Endodermal cell (in vitro differentiated cells): ENCODE data around the gene ATXN1. TPM values are rescaled to one million over a fixed set of nuclear protein-coding genes. Genes with fewer than 3 reads are reported as not detected.
A peak's percentile ranks its signal among the peaks of the same experiment; 100 is the strongest.

Experiments used
- DNase-seq: peaks from one replicate; pipeline ENCODE4 v3.0.0-alpha.2; 2017
- H3K27ac ChIP-seq: 2 replicates; pipeline ENCODE4 v1.5.1; 2013; ENCODE audit warnings: mild to moderate bottlenecking, low read depth, low read length, moderate library complexity
- H3K27me3 ChIP-seq: 2 replicates; pipeline ENCODE4 v1.6.1; 2013; ENCODE audit warnings: mild to moderate bottlenecking, low read length, moderate library complexity; ENCODE audit not compliant: insufficient read depth, control insufficient read depth, poor library complexity, severe bottlenecking
- H3K36me3 ChIP-seq: 2 replicates; pipeline ENCODE4 v1.7.0; 2013; ENCODE audit warnings: mild to moderate bottlenecking, low read length, moderate library complexity; ENCODE audit not compliant: control insufficient read depth, insufficient read depth
- H3K4me1 ChIP-seq: one replicate; pipeline ENCODE4 v1.7.0; 2013; ENCODE audit warnings: low read length; ENCODE audit not compliant: control insufficient read depth, insufficient read depth
- H3K4me3 ChIP-seq: 2 replicates; pipeline ENCODE4 v1.5.1; 2013; ENCODE audit warnings: mild to moderate bottlenecking, low read length, moderate library complexity
- H3K9ac ChIP-seq: 2 replicates; pipeline ENCODE4 v1.6.1; 2013; ENCODE audit warnings: mild to moderate bottlenecking, low read length, moderate library complexity; ENCODE audit not compliant: poor library complexity, severe bottlenecking; ENCODE audit errors: extremely low read depth
- H3K9me3 ChIP-seq: 2 replicates; pipeline ENCODE4 v1.6.1; 2013; ENCODE audit warnings: mild to moderate bottlenecking, low read length, moderate library complexity; ENCODE audit not compliant: control insufficient read depth
- H3K27ac Mint-ChIP-seq: 2 replicates; pipeline ENCODE4 v1.8.0; 2020; ENCODE audit warnings: mixed read lengths
- H3K27me3 Mint-ChIP-seq: 2 replicates; pipeline ENCODE4 v1.8.0; 2021; ENCODE audit warnings: mild to moderate bottlenecking, mixed read lengths; ENCODE audit not compliant: insufficient read depth
- H3K36me3 Mint-ChIP-seq: 2 replicates; pipeline ENCODE4 v1.8.0; 2020; ENCODE audit warnings: low read depth, mixed read lengths
- H3K4me1 Mint-ChIP-seq: 2 replicates; pipeline ENCODE4 v1.8.0; 2020; ENCODE audit warnings: mixed read lengths
- H3K4me3 Mint-ChIP-seq: 2 replicates; pipeline ENCODE4 v1.8.0; 2020; ENCODE audit warnings: mild to moderate bottlenecking, moderate library complexity, mixed read lengths
- H3K9me3 Mint-ChIP-seq: 2 replicates; pipeline ENCODE4 v1.8.0; 2020; ENCODE audit warnings: mild to moderate bottlenecking, mixed read lengths
- WGBS, 2 experiments: methylation state at CpG; one replicate each; pipeline versions ENCODE4 v1.1.5 to v1.1.7; 2013; ENCODE audit warnings: missing lambda C conversion rate in 2 of 2, mixed read lengths in 1 of 2; ENCODE audit not compliant: insufficient coverage in 1 of 2, insufficient read length in 1 of 2; 5-methylcytosine and 5-hydroxymethylcytosine counted together
- total RNA-seq, 2 donors: library from RNA; stranded (reverse); fragmentation: NEBNext Ultra II Directional in 1 of 2; extraction: Animal tissue kit (Norgen Biotek cat#: 25700) in 1 of 2; gene quantifications; 2 replicates in 1 of 2; 3 replicates in 1 of 2; pipeline ENCODE4 v1.2.1, GENCODE V29; 2021
- TF ChIP-seq, protein P1 (sequence below): fragments of 200-600 bp; sonication (generic); conservative IDR thresholded peaks from 2 replicates; pipeline ENCODE4 v1.5.0; 2021; ENCODE audit warnings: antibody characterized with exemption, mild to moderate bottlenecking

Gene ATXN1
- total RNA-seq, 2 donors from 2014 or later: 10.4 to 15.9 TPM

DNA sequence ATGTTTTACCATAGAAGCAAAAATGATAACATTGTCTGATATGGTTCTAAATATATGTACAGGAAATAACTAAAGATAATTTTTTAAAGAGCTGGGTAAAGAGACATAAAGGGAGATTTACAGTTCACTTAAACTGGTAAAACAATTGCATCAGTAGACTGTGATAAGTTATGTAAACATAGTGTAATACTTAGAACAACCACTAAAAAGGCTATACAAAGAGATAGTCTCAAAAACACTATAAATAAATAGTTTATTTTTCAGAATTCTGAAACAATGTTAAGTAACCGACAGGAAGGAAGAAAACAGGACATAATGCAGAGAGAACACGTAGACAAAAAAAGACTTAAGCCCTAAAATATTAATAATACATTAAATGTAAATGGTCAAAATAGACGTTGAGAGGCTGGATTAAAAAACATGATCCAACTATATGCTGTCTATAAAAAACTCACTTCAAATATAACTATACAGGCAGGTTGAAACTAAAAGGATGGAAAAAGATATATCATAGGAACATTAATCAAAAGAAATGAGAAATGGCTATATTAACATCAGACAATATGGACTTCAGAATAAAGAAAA lies 32.7 kb upstream of the ATXN1 start:
- H3K27ac Mint-ChIP-seq: no peak overlapping the region
- Histone ChIP-seq H3K4me3 (no peak overlapping the region), H3K4me1 (no peaks in the 10 kb centered on the region), H3K9me3 (peaks cover 4% of the 10 kb centered on the region), H3K9ac (no peak overlapping the region), H3K36me3 (no peaks in the 10 kb centered on the region), H3K27me3 (no peaks in the 10 kb centered on the region), H3K27ac (no peak overlapping the region)
- H3K36me3 Mint-ChIP-seq: no peaks in the 10 kb centered on the region
- TF ChIP-seq, protein P1, sequence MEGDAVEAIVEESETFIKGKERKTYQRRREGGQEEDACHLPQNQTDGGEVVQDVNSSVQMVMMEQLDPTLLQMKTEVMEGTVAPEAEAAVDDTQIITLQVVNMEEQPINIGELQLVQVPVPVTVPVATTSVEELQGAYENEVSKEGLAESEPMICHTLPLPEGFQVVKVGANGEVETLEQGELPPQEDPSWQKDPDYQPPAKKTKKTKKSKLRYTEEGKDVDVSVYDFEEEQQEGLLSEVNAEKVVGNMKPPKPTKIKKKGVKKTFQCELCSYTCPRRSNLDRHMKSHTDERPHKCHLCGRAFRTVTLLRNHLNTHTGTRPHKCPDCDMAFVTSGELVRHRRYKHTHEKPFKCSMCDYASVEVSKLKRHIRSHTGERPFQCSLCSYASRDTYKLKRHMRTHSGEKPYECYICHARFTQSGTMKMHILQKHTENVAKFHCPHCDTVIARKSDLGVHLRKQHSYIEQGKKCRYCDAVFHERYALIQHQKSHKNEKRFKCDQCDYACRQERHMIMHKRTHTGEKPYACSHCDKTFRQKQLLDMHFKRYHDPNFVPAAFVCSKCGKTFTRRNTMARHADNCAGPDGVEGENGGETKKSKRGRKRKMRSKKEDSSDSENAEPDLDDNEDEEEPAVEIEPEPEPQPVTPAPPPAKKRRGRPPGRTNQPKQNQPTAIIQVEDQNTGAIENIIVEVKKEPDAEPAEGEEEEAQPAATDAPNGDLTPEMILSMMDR: peak; percentile 53
- no CpG with 5 or more reads among the region's 3 CpGs for WGBS, 2 experiments
- H3K4me1 Mint-ChIP-seq: no peaks in the 10 kb centered on the region
- DNase-seq: no peak
- no peak overlapping the region for H3K4me3 Mint-ChIP-seq
- no peaks in the 10 kb centered on the region for H3K27me3 Mint-ChIP-seq
- H3K9me3 Mint-ChIP-seq: peaks cover 13% of the 10 kb centered on the region

DNA sequence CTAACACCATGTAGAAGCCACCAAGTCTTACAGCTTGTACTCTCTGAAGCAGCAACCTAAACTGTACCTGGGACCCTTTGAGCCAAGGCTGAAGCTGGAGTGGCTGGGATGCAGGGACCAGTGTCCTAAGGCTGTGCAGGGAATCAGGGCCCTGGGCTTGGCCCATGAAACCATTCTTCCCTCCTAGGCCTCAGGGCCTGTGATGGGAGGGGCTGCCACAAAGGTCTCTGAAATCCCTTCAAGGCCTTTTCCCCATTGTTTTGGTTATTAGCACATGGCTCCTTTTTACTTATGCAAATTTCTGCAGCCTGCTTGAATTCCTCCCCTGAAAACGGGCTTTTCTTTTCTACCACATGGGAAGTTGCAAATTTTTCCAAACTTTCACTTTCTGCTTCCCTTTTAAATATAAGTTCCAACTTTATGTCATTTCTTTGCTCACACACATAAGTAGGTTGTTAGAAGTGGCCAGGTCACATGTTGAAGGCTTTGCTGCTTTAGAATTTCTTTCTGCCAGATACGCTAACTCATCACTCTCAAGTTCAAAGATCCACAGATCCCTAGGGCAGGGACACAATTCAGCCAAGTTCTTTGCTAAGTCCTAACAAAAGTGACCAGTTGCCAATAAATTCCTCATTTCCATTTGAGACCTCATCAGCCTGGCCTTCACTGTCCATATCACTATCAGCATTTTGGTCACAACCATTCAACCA lies 28.2 kb upstream of the ATXN1 start:
- H3K9me3 Mint-ChIP-seq: peaks cover 21% of the 10 kb centered on the region
- Histone ChIP-seq H3K27me3 (no peaks in the 10 kb centered on the region), H3K4me3 (no peak overlapping the region), H3K9me3 (peaks cover 10% of the 10 kb centered on the region), H3K36me3 (no peaks in the 10 kb centered on the region), H3K4me1 (no peaks in the 10 kb centered on the region), H3K27ac (no peak overlapping the region), H3K9ac (no peak overlapping the region)
- H3K4me3 Mint-ChIP-seq: no peak overlapping the region
- H3K4me1 Mint-ChIP-seq: no peaks in the 10 kb centered on the region
- no peak for DNase-seq
- 88 to 95% methylated on average over 2 of the region's 2 CpGs for WGBS, 2 experiments
- H3K36me3 Mint-ChIP-seq: no peaks in the 10 kb centered on the region
- no peaks in the 10 kb centered on the region for H3K27me3 Mint-ChIP-seq
- TF ChIP-seq, protein P1: no peak
- no peak overlapping the region for H3K27ac Mint-ChIP-seq

DNA sequence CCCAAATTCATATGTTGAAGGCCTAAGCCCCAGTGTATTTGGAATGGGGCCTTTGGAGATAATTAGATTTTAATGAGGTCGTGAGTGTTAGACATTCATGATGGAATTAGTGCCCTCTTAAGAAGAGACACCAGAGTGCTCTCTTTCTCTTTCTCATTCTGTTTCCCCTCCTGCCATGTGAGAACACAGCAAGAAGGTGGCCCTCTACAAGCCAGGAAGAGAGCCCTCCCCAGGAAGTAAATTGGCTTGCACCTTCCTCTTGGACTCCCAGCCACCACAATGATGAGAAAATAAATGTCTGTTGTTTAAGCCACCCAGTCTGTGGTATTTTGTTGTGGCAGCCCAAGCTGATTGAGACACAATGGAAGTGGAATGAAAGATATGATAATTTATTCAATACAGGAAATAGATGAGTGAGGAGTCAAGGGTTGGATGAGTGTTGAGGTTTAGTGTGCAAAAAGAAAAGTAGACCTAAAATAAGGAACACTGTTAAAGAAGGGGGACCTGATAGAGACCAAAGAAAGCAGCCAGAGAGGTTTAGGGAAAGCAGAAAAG lies 25.9 kb upstream of the ATXN1 start:
- H3K27me3 ChIP-seq: no peaks in the 10 kb centered on the region
- no peak overlapping the region for H3K9ac ChIP-seq
- TF ChIP-seq, protein P1: no peak
- no peak for DNase-seq
- Mint-ChIP-seq H3K9me3 (peaks cover 21% of the 10 kb centered on the region), H3K4me1 (no peaks in the 10 kb centered on the region), H3K27ac (no peak overlapping the region), H3K36me3 (no peaks in the 10 kb centered on the region), H3K27me3 (no peaks in the 10 kb centered on the region), H3K4me3 (no peak overlapping the region)
- H3K36me3 ChIP-seq: no peaks in the 10 kb centered on the region
- H3K4me3 ChIP-seq: no peak overlapping the region
- H3K27ac ChIP-seq: no peak overlapping the region
- peaks cover 10% of the 10 kb centered on the region for H3K9me3 ChIP-seq
- 88% methylated on average over 1 of the region's 1 CpG; no CpG with 5 or more reads in 1 of the 2 experiments for WGBS, 2 experiments
- H3K4me1 ChIP-seq: no peaks in the 10 kb centered on the region
